CD14-positive monocyte (primary cell): ENCODE data around the gene ESRP2. TPM values are rescaled to one million over a fixed set of nuclear protein-coding genes. Genes with fewer than 3 reads are reported as not detected.

ENCODE experiments used
- DNase-seq, 3 donors: peaks; one replicate each; pipeline ENCODE4 v3.0.0-alpha.2; 2011 to 2022
- H2AFZ ChIP-seq: 2 replicates; pipeline ENCODE4 v1.6.0; 2012; ENCODE audit warnings: mild to moderate bottlenecking, low read depth, low read length, inconsistent platforms; ENCODE audit not compliant: insufficient read depth, poor library complexity, severe bottlenecking
- H3K27ac ChIP-seq, 2 donors: 1 replicate in 1 of 2; 2 replicates in 1 of 2; pipeline ENCODE4 v1.5.1; 2012 to 2013; ENCODE audit warnings: low read length in 2 of 2, control low read depth in 1 of 2, inconsistent platforms in 1 of 2, low read depth in 1 of 2, mild to moderate bottlenecking in 1 of 2
- H3K27me3 ChIP-seq, 2 donors: one replicate each; pipeline versions ENCODE4 v1.6.0 to v1.6.1; 2011 to 2013; ENCODE audit warnings: low read length in 2 of 2; ENCODE audit not compliant: control insufficient read depth in 2 of 2, insufficient read depth in 2 of 2
- H3K36me3 ChIP-seq, 2 donors: replicated peaks in 1 of 2; 1 replicate in 1 of 2; 2 replicates in 1 of 2; pipeline versions ENCODE4 v1.5.1 to v1.6.1; 2012 to 2013; ENCODE audit warnings: low read length in 2 of 2, control low read depth in 1 of 2, inconsistent platforms in 1 of 2, mild to moderate bottlenecking in 1 of 2; ENCODE audit not compliant: insufficient read depth in 2 of 2, control insufficient read depth in 1 of 2
- H3K4me1 ChIP-seq, 2 donors: 1 replicate in 1 of 2; 2 replicates in 1 of 2; pipeline versions ENCODE4 v1.5.1 to v1.6.1; 2012 to 2013; ENCODE audit warnings: low read length in 2 of 2, control low read depth in 1 of 2, inconsistent platforms in 1 of 2, mild to moderate bottlenecking in 1 of 2, moderate library complexity in 1 of 2; ENCODE audit not compliant: insufficient read depth in 2 of 2, control insufficient read depth in 1 of 2
- H3K4me2 ChIP-seq: replicated peaks from 2 replicates; pipeline ENCODE3; 2012; ENCODE audit warnings: low read length, moderate library complexity, mild to moderate bottlenecking; ENCODE audit not compliant: poor library complexity, severe bottlenecking; ENCODE audit errors: extremely low read depth
- H3K4me3 ChIP-seq, 3 experiments: fragments of 200-600 bp in 1 of 3; sonication (generic) in 1 of 3; replicated peaks in 1 of 3; 1 replicate in 2 of 3; 2 replicates in 1 of 3; pipeline ENCODE4 v1.5.1; 2011 to 2013; ENCODE audit warnings: low read length in 3 of 3, mild to moderate bottlenecking in 3 of 3, control low read depth in 2 of 3, low read depth in 2 of 3, inconsistent platforms in 1 of 3, moderate library complexity in 1 of 3
- H3K79me2 ChIP-seq: 2 replicates; pipeline ENCODE4 v1.6.0; 2012; ENCODE audit warnings: mild to moderate bottlenecking, control low read depth, inconsistent platforms, low read length, moderate library complexity; ENCODE audit not compliant: insufficient read depth
- H3K9ac ChIP-seq: 2 replicates; pipeline ENCODE4 v1.6.0; 2017; ENCODE audit warnings: low read length, mild to moderate bottlenecking; ENCODE audit not compliant: insufficient read depth, poor library complexity, severe bottlenecking
- H3K9me3 ChIP-seq, 2 donors: replicated peaks in 1 of 2; 1 replicate in 1 of 2; 2 replicates in 1 of 2; pipeline versions ENCODE4 v1.5.1 to v1.6.1; 2012 to 2013; ENCODE audit warnings: low read length in 2 of 2, control low read depth in 1 of 2; ENCODE audit not compliant: control insufficient read depth in 1 of 2, insufficient read depth in 1 of 2
- H4K20me1 ChIP-seq: 2 replicates; pipeline ENCODE4 v1.6.0; 2012; ENCODE audit warnings: mild to moderate bottlenecking, low read length, control low read depth, moderate library complexity; ENCODE audit not compliant: insufficient read depth
- H3K27ac Mint-ChIP-seq, 7 donors: one replicate each; pipeline ENCODE4 v1.8.0; 2020; ENCODE audit warnings: mild to moderate bottlenecking in 7 of 7, mixed read lengths in 7 of 7, moderate library complexity in 6 of 7, inconsistent platforms in 2 of 7
- H3K27me3 Mint-ChIP-seq, 3 donors: one replicate each; pipeline ENCODE4 v1.8.0; 2021 to 2022; ENCODE audit warnings: low read depth in 3 of 3, mild to moderate bottlenecking in 3 of 3, mixed read lengths in 3 of 3, moderate library complexity in 3 of 3, inconsistent platforms in 1 of 3
- H3K36me3 Mint-ChIP-seq, 2 donors: one replicate each; pipeline ENCODE4 v1.8.0; 2020; ENCODE audit warnings: mixed read lengths in 2 of 2, inconsistent platforms in 1 of 2, mild to moderate bottlenecking in 1 of 2
- H3K4me1 Mint-ChIP-seq: one replicate; pipeline ENCODE4 v1.8.0; 2020; ENCODE audit warnings: mild to moderate bottlenecking, mixed read lengths
- H3K4me3 Mint-ChIP-seq, 2 donors: one replicate each; pipeline ENCODE4 v1.8.0; 2020; ENCODE audit warnings: mild to moderate bottlenecking in 2 of 2, mixed read lengths in 2 of 2, moderate library complexity in 1 of 2
- H3K9me3 Mint-ChIP-seq, 7 donors: one replicate each; pipeline ENCODE4 v1.8.0; 2020 to 2022; ENCODE audit warnings: mixed read lengths in 7 of 7, mild to moderate bottlenecking in 6 of 7, moderate library complexity in 6 of 7, inconsistent platforms in 2 of 7
- CTCF ChIP-seq: fragments of 200-600 bp; IDR thresholded peaks from one replicate; pipeline ENCODE4 v1.8.0; 2022; ENCODE audit warnings: antibody characterized with exemption, mild to moderate bottlenecking
- WGBS: methylation state at CpG from one replicate; pipeline ENCODE4 v1.1.5; 2013; ENCODE audit warnings: missing lambda C conversion rate; ENCODE audit not compliant: insufficient coverage; 5-methylcytosine and 5-hydroxymethylcytosine counted together
- intact Hi-C, 2 donors: fragments of 100-400 bp; cut with micrococcal nuclease; formaldehyde crosslinking; loops; one replicate each; pipeline versions ENCODE4 v1.15.0 to v1.15.1; 2023
- polyA plus RNA-seq, 3 donors: library from polyadenylated mRNA; depleted of rRNA in 1 of 3; unstranded in 2 of 3; stranded (reverse) in 1 of 3; fragments of 300-500 nt in 2 of 3; fragments of >200 nt in 1 of 3; fragmentation: Illumina TruSeq in 2 of 3; gene quantifications; 1 replicate in 2 of 3; 2 replicates in 1 of 3; pipeline ENCODE4 v1.2.3, GENCODE V29; 2012 to 2021

Gene ESRP2
- polyA plus RNA-seq, 3 donors = not detected

- peaks cover 34% of the 10 kb centered on the region for H4K20me1 ChIP-seq
- H3K9me3 ChIP-seq = no peaks in the 10 kb centered on the region
- peaks cover 15 to 35% of the 10 kb centered on the region in 2 donors for H3K36me3 ChIP-seq
- Mint-ChIP-seq H3K4me3 (peak within 1 kb of the TSS; percentile 97 to 99), H3K9me3 (no peaks in the 10 kb centered on the region), H3K27me3 (peaks cover 0 to 3% (median 0%) of the 10 kb centered on the region in 3 donors), H3K36me3 (peaks cover 15 to 33% of the 10 kb centered on the region in 2 donors), H3K27ac (peak within 1 kb of the TSS; percentile 88 to 96 (median 96)), H3K4me1 (peaks cover 28% of the 10 kb centered on the region)
- peak within 1 kb of the TSS; percentile 97 for H3K4me2 ChIP-seq
- H3K4me3 ChIP-seq = peak within 1 kb of the TSS; percentile 73 to 83 (median 79)
- peak within 1 kb of the TSS; percentile 87 for H3K9ac ChIP-seq
- peak within 1 kb of the TSS; percentile 89 for H2AFZ ChIP-seq
- H3K79me2 ChIP-seq = peaks cover 49% of the 10 kb centered on the region
- TF ChIP-seq CTCF = peak; percentile 85
- intact Hi-C loops = loop anchor here (5.0 kb wide), 2 partner anchors 48 to 63 kb away; partner anchors contain the start of genes PRMT7 (in 2 of the 2) and SLC7A6OS (in 2 of the 2)
- WGBS = under 1% methylated on average over 119 of the region's 123 CpGs
- peak; percentile 64 to 75 (median 75) for DNase-seq
- H3K27ac ChIP-seq = peak within 1 kb of the TSS; percentile 82 to 89
- H3K27me3 ChIP-seq = no peaks in the 10 kb centered on the region
- H3K4me1 ChIP-seq = peaks cover 24 to 28% of the 10 kb centered on the region in 2 donors
Observed at GRCh38 chr16:68264128-68265077, 28.5 kb upstream of the ESRP2 start, which contains the start of gene SLC7A6. Gene SLC7A6 (plus strand): TSS chr16:68264526. CDS start chr16:68274727, 10,201 bp downstream.

GRCh38 chr16:68263559-68264127 is 27.7 kb upstream of the ESRP2 start:
- Histone ChIP-seq H3K9ac (peak overlapping the region; percentile 87), H3K27me3 (no peaks in the 10 kb centered on the region), H4K20me1 (peaks cover 28% of the 10 kb centered on the region), H3K27ac (peak overlapping the region; percentile 82 to 89), H3K9me3 (no peaks in the 10 kb centered on the region), H3K4me1 (peaks cover 25 to 30% of the 10 kb centered on the region in 2 donors), H3K4me2 (peak overlapping the region; percentile 97), H3K36me3 (peaks cover 21 to 37% of the 10 kb centered on the region in 2 donors), H2AFZ (peak overlapping the region; percentile 89), H3K4me3 (peak overlapping the region; percentile 73 to 83 (median 79)), H3K79me2 (peaks cover 42% of the 10 kb centered on the region)
- DNase-seq = no peak
- Mint-ChIP-seq H3K4me1 (peaks cover 30% of the 10 kb centered on the region), H3K27me3 (peaks cover 0 to 3% (median 0%) of the 10 kb centered on the region in 3 donors), H3K4me3 (peak overlapping the region; percentile 92 to 99), H3K9me3 (no peaks in the 10 kb centered on the region), H3K36me3 (peaks cover 18 to 34% of the 10 kb centered on the region in 2 donors), H3K27ac (peak overlapping the region; percentile 88 to 95 (median 93))
- 36% methylated on average over 11 of the region's 11 CpGs for WGBS
- no peak for TF ChIP-seq CTCF
- intact Hi-C loops = loop anchor here (5.0 kb wide), 2 partner anchors 49 to 64 kb away; partner anchors contain the start of genes PRMT7 (in 2 of the 2) and SLC7A6OS (in 2 of the 2)
